GM12878 (cell line): ENCODE results near the gene HEG1. TPM values are rescaled to one million over a fixed set of nuclear protein-coding genes. Genes with fewer than 3 reads are reported as not detected.

ENCODE experiments used
- ATAC-seq: fragments of 200-7000 bp; cut with Tn5 transposase; 3 replicates; pipeline ENCODE4 v1.9.1; 2020; ENCODE audit warnings: mild to moderate bottlenecking, moderate library complexity
- BruUV-seq: library from RNA; stranded (reverse); fragments of 400-500 nt; replicated peaks from 2 replicates; lab custom pipeline; 2021; lab: Mats Ljungman, UMichigan
- CTCF ChIA-PET: fragments of 300-600 bp; sonication (Branson Sonifier 250); formaldehyde crosslinking; extraction: SDS; loops from one replicate; lab custom pipeline; 2021; ENCODE audit warnings: inconsistent platforms; lab: Yijun Ruan, JAX
- POLR2A ChIA-PET: fragments of 350-600 bp; formaldehyde crosslinking; extraction: SDS; loops from one replicate; lab custom pipeline; 2021; ENCODE audit warnings: inconsistent platforms; lab: Charles Lee
- RAD21 ChIA-PET: fragments of 300-600 bp; sonication (Branson Sonifier 250); formaldehyde crosslinking; loops from one replicate; lab custom pipeline; 2023; ENCODE audit warnings: antibody characterized with exemption; ENCODE audit not compliant: unreplicated experiment; lab: Charles Lee
- SMC1A ChIA-PET: fragments of 300-600 bp; sonication (Branson Sonifier 250); formaldehyde crosslinking; loops from one replicate; lab custom pipeline; 2023; ENCODE audit not compliant: unreplicated experiment, uncharacterized antibody; lab: Charles Lee
- DNase-seq: peaks from one replicate; pipeline ENCODE4 v3.0.0-alpha.2; 2011; ENCODE audit warnings: low read depth, low spot score
- FAIRE-seq: peaks from 3 replicates; lab custom pipeline; 2011; peaks lifted over from hg19 to GRCh38; lab: Jason Lieb, UNC
- H2AFZ ChIP-seq: 2 replicates; pipeline ENCODE4 v1.6.0; 2011; ENCODE audit warnings: low read depth, low read length, control low read depth; ENCODE audit not compliant: control insufficient read depth
- H3K27ac ChIP-seq: 2 replicates; pipeline ENCODE4 v1.5.1; 2011; ENCODE audit warnings: control low read depth; ENCODE audit not compliant: control insufficient read depth, insufficient read depth
- H3K27me3 ChIP-seq, 2 experiments: replicated peaks in 1 of 2; 2 replicates each; pipeline versions ENCODE4 v1.6.0 to v1.6.1; 2011; ENCODE audit warnings: low read length in 1 of 2; ENCODE audit not compliant: control insufficient read depth in 2 of 2, insufficient read depth in 2 of 2
- H3K36me3 ChIP-seq, 2 experiments: 2 replicates each; pipeline ENCODE4 v1.5.1; 2011; ENCODE audit warnings: low read length in 1 of 2; ENCODE audit not compliant: control insufficient read depth in 2 of 2, insufficient read depth in 2 of 2
- H3K4me1 ChIP-seq: 2 replicates; pipeline ENCODE4 v1.6.1; 2011; ENCODE audit warnings: mild to moderate bottlenecking, low read length, moderate library complexity, mixed read lengths; ENCODE audit not compliant: control insufficient read depth, insufficient read depth
- H3K4me2 ChIP-seq: 2 replicates; pipeline ENCODE4 v1.6.0; 2011; ENCODE audit warnings: control low read depth; ENCODE audit not compliant: control insufficient read depth, insufficient read depth
- H3K4me3 ChIP-seq: fragments of 200-600 bp; sonication (generic); 2 replicates; pipeline ENCODE4 v1.5.1; 2016
- H3K79me2 ChIP-seq: 2 replicates; pipeline ENCODE4 v1.6.0; 2011; ENCODE audit warnings: low read length; ENCODE audit not compliant: control insufficient read depth, insufficient read depth
- H3K9ac ChIP-seq: 2 replicates; pipeline ENCODE4 v1.8.0; 2011; ENCODE audit warnings: low read length, control low read depth, mixed read lengths; ENCODE audit not compliant: control insufficient read depth, insufficient read depth
- H3K9me3 ChIP-seq: replicated peaks from 3 replicates; pipeline ENCODE4 v1.5.1; 2011; ENCODE audit warnings: mild to moderate bottlenecking, low read length; ENCODE audit not compliant: control insufficient read depth, insufficient read depth
- H4K20me1 ChIP-seq: 2 replicates; pipeline ENCODE4 v1.6.0; 2011; ENCODE audit not compliant: control insufficient read depth, insufficient read depth
- ASH2L ChIP-seq: fragments of 300-600, 200-600 bp; sonication (generic); IDR thresholded peaks from 2 replicates; pipeline ENCODE4 v1.6.1; 2017; ENCODE audit warnings: low read depth, mild to moderate bottlenecking, borderline replicate concordance
- CHD2 ChIP-seq: IDR thresholded peaks from 2 replicates; pipeline ENCODE4 v1.6.1; 2011; ENCODE audit warnings: low read depth, low read length, improper control_type of control experiment, borderline replicate concordance
- DPF2 ChIP-seq: fragments of 450-650 bp; IDR thresholded peaks from 2 replicates; pipeline ENCODE4 v1.6.1; 2017; ENCODE audit warnings: mild to moderate bottlenecking
- EGR1 ChIP-seq, 2 experiments: IDR thresholded peaks; 1 replicate in 1 of 2; 2 replicates in 1 of 2; pipeline ENCODE4 v1.6.1; 2011 to 2012; ENCODE audit warnings: low read depth in 2 of 2, low read length in 2 of 2, borderline replicate concordance in 1 of 2, mild to moderate bottlenecking in 1 of 2, moderate library complexity in 1 of 2
- EZH2 ChIP-seq: IDR thresholded peaks from 2 replicates; pipeline ENCODE4 v1.6.1; 2012; ENCODE audit warnings: low read depth, mild to moderate bottlenecking, control low read depth, inconsistent platforms, low read length, borderline replicate concordance; ENCODE audit not compliant: control insufficient read depth
- FOXK2 ChIP-seq: fragments of 450-650 bp; IDR thresholded peaks from 2 replicates; pipeline ENCODE4 v1.6.1; 2017; ENCODE audit warnings: mild to moderate bottlenecking, moderate library complexity
- GATAD2B ChIP-seq: fragments of 450-650 bp; conservative IDR thresholded peaks from 2 replicates; pipeline ENCODE4 v1.6.1; 2017; ENCODE audit warnings: low read depth, mild to moderate bottlenecking, moderate library complexity
- MEF2B ChIP-seq: fragments of 450-650 bp; IDR thresholded peaks from 2 replicates; pipeline ENCODE4 v1.6.1; 2018; ENCODE audit warnings: mild to moderate bottlenecking, moderate library complexity; ENCODE audit not compliant: partially characterized antibody, poor library complexity, severe bottlenecking
- PAX8 ChIP-seq: fragments of 450-650 bp; IDR thresholded peaks from 2 replicates; pipeline ENCODE4 v1.6.1; 2017; ENCODE audit warnings: mild to moderate bottlenecking, moderate library complexity
- RFX5 ChIP-seq: IDR thresholded peaks from 2 replicates; pipeline ENCODE4 v1.6.1; 2011; ENCODE audit warnings: low read depth, low read length, improper control_type of control experiment
- SPI1 ChIP-seq: IDR thresholded peaks from 2 replicates; pipeline ENCODE4 v1.6.1; 2011; ENCODE audit warnings: low read depth, mild to moderate bottlenecking, low read length, moderate library complexity, borderline replicate concordance; ENCODE audit not compliant: insufficient read depth
- STAT3 ChIP-seq: IDR thresholded peaks from 2 replicates; pipeline ENCODE4 v1.6.1; 2011; ENCODE audit warnings: low read depth, low read length, improper control_type of control experiment
- TAF1 ChIP-seq: IDR thresholded peaks from 2 replicates; pipeline ENCODE4 v1.6.1; 2011; ENCODE audit warnings: mild to moderate bottlenecking, low read depth, low read length, borderline replicate concordance
- YBX1 ChIP-seq: fragments of 450-650 bp; IDR thresholded peaks from 2 replicates; pipeline ENCODE4 v1.6.1; 2016; ENCODE audit warnings: antibody characterized with exemption
- ZNF622 ChIP-seq: fragments of 450-650 bp; IDR thresholded peaks from 2 replicates; pipeline ENCODE4 v1.6.1; 2017; ENCODE audit warnings: mild to moderate bottlenecking, inconsistent platforms
- WGBS: methylation state at CpG from one replicate; pipeline ENCODE4 v1.1.6; 2016; ENCODE audit warnings: low lambda C conversion rate; ENCODE audit not compliant: insufficient replicate concordance, insufficient coverage; ENCODE audit errors: missing lambda C conversion rate; 5-methylcytosine and 5-hydroxymethylcytosine counted together
- in situ Hi-C: fragments of 300-500 bp; cut with MboI; formaldehyde crosslinking; loops from 9 replicates; pipeline ENCODE4 v1.14.3; 2018; ENCODE audit warnings: mixed read lengths
- intact Hi-C: fragments of 100-400 bp; cut with micrococcal nuclease; formaldehyde crosslinking; loops from one replicate; pipeline ENCODE4 v1.14.2; 2022; ENCODE audit not compliant: unreplicated experiment
- polyA plus RNA-seq, 11 experiments: library from polyadenylated mRNA; depleted of rRNA in 4 of 11; unstranded in 6 of 11; stranded (reverse) in 5 of 11; fragments of >200 nt; fragmentation: Nextera tagmentation in 4 of 11; fragmentation: Illumina TruSeq in 1 of 11; extraction: Ambion mirVana in 4 of 11; extraction: Trizol in 1 of 11; gene quantifications; 1 replicate in 1 of 11; 2 replicates in 10 of 11; pipeline versions ENCODE4 v1.2.1 to v1.2.3, GENCODE V29; 2011 to 2016; ENCODE audit warnings: inconsistent platforms in 2 of 11, missing spikeins in 2 of 11, low read depth in 1 of 11
- total RNA-seq, 4 experiments: library from RNA; depleted of rRNA in 3 of 4; stranded (reverse); fragments of >200 nt in 3 of 4; fragmentation: Illumina TruSeq in 1 of 4; extraction: Trizol in 1 of 4; gene quantifications; 2 replicates each; pipeline versions ENCODE4 v1.2.1 to v1.2.3, GENCODE V29; 2013 to 2021
- TF ChIP-seq, protein P1 (sequence below): IDR thresholded peaks from 2 replicates; pipeline ENCODE4 v1.6.1; 2011; ENCODE audit warnings: borderline replicate concordance, low read depth, mild to moderate bottlenecking, moderate library complexity, low read length; ENCODE audit not compliant: insufficient read depth, poor library complexity, severe bottlenecking
- TF ChIP-seq, protein P2 (sequence below): fragments of 150-350 bp; IDR thresholded peaks from 2 replicates; pipeline ENCODE4 v1.6.1; 2014; ENCODE audit warnings: mild to moderate bottlenecking, low read depth, low read length
- TF ChIP-seq, protein P3 (sequence below): fragments of 450-650 bp; IDR thresholded peaks from 2 replicates; pipeline ENCODE4 v1.6.1; 2017; ENCODE audit warnings: mild to moderate bottlenecking, moderate library complexity

Gene HEG1
- total and polyA plus RNA-seq, 10 of the 15 experiments (the other 5 are each of a cell fraction or from before 2014, with no cell fraction given) = 2.2 to 32.1 (median 7.6) TPM

DNA sequence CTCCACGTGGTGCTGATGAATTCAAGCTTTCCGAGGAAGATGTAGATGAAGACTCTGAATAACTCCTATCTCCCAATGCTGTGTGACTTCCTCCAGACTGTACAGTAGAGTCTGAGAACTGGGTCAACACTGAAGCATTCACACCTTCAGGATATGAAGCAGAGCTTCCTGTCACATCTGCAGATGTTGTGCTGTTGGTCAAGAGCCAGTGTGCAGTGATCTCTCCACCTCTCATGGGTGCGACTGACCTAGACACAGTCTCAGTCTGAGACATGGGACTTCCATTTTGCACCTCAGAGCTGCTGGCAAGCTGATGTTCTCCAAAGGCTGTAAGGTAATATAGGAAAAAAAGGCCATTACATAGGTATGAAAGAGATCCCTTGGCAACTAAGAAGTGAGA, 36.5 kb downstream of the HEG1 start (continued):
- TF ChIP-seq FOXK2 (no peak), YBX1 (no peak), GATAD2B (no peak), ASH2L (no peak), TAF1 (no peak), EZH2 (no peak), ZNF622 (no peak)
- TF ChIP-seq, protein P1, sequence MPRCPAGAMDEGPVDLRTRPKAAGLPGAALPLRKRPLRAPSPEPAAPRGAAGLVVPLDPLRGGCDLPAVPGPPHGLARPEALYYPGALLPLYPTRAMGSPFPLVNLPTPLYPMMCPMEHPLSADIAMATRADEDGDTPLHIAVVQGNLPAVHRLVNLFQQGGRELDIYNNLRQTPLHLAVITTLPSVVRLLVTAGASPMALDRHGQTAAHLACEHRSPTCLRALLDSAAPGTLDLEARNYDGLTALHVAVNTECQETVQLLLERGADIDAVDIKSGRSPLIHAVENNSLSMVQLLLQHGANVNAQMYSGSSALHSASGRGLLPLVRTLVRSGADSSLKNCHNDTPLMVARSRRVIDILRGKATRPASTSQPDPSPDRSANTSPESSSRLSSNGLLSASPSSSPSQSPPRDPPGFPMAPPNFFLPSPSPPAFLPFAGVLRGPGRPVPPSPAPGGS = no peak
- TF ChIP-seq, all 136 proteins: peak for 0

GRCh38 chr3:125017406-125017805, 38.4 kb downstream of the HEG1 start:
- ATAC-seq (no peak), DNase-seq (no peak), FAIRE-seq (no peak)
- ChIA-PET SMC1A (no interaction called here), POLR2A (interaction anchor here (1.1 kb wide), 1 partner anchor 408 kb away, joined by 4 read pairs; no protein-coding TSS in a partner anchor), RAD21 (no interaction called here), CTCF (no interaction called here)
- Histone ChIP-seq H4K20me1 (0 out of 2 replicates have a peak, but pooled peaks cover 5% of the 10 kb centered on the region), H3K4me2 (no peak overlapping the region), H3K9me3 (no peaks in the 10 kb centered on the region; the same call in 2 of the 3 replicates), H3K27ac (no peak overlapping the region), H2AFZ (no peak overlapping the region), H3K4me3 (no peak overlapping the region), H3K4me1 (peaks cover 3% of the 10 kb centered on the region; the same call in 1 of the 2 replicates), H3K36me3 (peaks cover 17 to 54% of the 10 kb centered on the region in 2 experiments), H3K27me3 (no peaks in the 10 kb centered on the region), H3K79me2 (no peaks in the 10 kb centered on the region; the same call in 1 of the 2 replicates), H3K9ac (no peak overlapping the region)
- in situ Hi-C loops = no loop called here
- intact Hi-C loops = no loop called here
- WGBS = 100% methylated on average over 2 of the region's 2 CpGs
- no TSS peak for BruUV-seq
- no peak for TF ChIP-seq STAT3
- TF ChIP-seq CHD2 = no peak
- no peak for TF ChIP-seq SPI1
- TF ChIP-seq MEF2B = no peak
- no peak for TF ChIP-seq PAX8
- no peak for TF ChIP-seq EGR1 (IDR thresholded peaks at IDR 0.05; ENCODE audit: borderline replicate concordance in 1 of 2, low read depth in 2 of 2, low read length in 2 of 2)
- no peak for TF ChIP-seq DPF2
- TF ChIP-seq, protein P2, sequence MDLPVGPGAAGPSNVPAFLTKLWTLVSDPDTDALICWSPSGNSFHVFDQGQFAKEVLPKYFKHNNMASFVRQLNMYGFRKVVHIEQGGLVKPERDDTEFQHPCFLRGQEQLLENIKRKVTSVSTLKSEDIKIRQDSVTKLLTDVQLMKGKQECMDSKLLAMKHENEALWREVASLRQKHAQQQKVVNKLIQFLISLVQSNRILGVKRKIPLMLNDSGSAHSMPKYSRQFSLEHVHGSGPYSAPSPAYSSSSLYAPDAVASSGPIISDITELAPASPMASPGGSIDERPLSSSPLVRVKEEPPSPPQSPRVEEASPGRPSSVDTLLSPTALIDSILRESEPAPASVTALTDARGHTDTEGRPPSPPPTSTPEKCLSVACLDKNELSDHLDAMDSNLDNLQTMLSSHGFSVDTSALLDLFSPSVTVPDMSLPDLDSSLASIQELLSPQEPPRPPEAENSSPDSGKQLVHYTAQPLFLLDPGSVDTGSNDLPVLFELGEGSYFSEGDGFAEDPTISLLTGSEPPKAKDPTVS = no peak
- TF ChIP-seq RFX5 = no peak
- TF ChIP-seq, protein P3, sequence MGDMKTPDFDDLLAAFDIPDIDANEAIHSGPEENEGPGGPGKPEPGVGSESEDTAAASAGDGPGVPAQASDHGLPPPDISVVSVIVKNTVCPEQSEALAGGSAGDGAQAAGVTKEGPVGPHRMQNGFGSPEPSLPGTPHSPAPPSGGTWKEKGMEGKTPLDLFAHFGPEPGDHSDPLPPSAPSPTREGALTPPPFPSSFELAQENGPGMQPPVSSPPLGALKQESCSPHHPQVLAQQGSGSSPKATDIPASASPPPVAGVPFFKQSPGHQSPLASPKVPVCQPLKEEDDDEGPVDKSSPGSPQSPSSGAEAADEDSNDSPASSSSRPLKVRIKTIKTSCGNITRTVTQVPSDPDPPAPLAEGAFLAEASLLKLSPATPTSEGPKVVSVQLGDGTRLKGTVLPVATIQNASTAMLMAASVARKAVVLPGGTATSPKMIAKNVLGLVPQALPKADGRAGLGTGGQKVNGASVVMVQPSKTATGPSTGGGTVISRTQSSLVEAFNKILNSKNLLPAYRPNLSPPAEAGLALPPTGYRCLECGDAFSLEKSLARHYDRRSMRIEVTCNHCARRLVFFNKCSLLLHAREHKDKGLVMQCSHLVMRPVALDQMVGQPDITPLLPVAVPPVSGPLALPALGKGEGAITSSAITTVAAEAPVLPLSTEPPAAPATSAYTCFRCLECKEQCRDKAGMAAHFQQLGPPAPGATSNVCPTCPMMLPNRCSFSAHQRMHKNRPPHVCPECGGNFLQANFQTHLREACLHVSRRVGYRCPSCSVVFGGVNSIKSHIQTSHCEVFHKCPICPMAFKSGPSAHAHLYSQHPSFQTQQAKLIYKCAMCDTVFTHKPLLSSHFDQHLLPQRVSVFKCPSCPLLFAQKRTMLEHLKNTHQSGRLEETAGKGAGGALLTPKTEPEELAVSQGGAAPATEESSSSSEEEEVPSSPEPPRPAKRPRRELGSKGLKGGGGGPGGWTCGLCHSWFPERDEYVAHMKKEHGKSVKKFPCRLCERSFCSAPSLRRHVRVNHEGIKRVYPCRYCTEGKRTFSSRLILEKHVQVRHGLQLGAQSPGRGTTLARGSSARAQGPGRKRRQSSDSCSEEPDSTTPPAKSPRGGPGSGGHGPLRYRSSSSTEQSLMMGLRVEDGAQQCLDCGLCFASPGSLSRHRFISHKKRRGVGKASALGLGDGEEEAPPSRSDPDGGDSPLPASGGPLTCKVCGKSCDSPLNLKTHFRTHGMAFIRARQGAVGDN = no peak
